PC-3 (cell line): Measurements from ENCODE around the gene EIF4G3.

ENCODE experiments used
- EZH2 ChIP-seq: fragments of 300-600 bp; sonication (generic); IDR thresholded peaks from one replicate; pipeline ENCODE4 v1.6.1; 2017; ENCODE audit warnings: antibody characterized with exemption, mild to moderate bottlenecking, low read length; ENCODE audit not compliant: unreplicated experiment
- EZH2phosphoT487 ChIP-seq: fragments of 300-600 bp; sonication (generic); IDR thresholded peaks from 2 replicates; pipeline ENCODE4 v1.6.1; 2018; ENCODE audit warnings: mild to moderate bottlenecking, antibody characterized with exemption, low read length, borderline replicate concordance

DNA sequence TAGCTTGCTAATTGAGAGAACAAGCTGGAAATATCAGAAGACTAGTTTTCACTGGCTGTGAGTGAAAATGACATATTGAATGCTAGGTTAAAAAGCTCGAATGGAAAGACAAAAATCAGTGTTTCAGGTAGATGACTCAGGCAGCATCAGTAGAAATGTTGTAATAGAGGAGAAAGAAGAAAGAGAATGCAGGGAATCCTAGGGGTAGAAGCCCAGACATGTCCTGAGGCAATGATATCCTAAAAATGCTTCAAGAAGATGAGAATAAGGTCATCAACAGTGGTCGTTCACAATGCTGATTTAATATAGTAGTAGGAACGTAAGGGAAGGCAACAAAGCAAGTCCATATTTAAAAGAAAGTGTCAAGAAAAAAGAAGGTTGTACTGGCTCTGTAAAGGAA lies 292.9 kb downstream of the EIF4G3 start:
- TF ChIP-seq EZH2phosphoT487 (no peak), EZH2 (no peak)
